Measurements from ENCODE around the gene PARD6A. TPM values are rescaled to one million over a fixed set of nuclear protein-coding genes. Genes with fewer than 3 reads are reported as not detected.
A peak's percentile ranks its signal among the peaks of the same experiment; 100 is the strongest.

PARD6A gene
- total RNA-seq, 1 experiment from 2014 or later: 1.6 TPM

DNA sequence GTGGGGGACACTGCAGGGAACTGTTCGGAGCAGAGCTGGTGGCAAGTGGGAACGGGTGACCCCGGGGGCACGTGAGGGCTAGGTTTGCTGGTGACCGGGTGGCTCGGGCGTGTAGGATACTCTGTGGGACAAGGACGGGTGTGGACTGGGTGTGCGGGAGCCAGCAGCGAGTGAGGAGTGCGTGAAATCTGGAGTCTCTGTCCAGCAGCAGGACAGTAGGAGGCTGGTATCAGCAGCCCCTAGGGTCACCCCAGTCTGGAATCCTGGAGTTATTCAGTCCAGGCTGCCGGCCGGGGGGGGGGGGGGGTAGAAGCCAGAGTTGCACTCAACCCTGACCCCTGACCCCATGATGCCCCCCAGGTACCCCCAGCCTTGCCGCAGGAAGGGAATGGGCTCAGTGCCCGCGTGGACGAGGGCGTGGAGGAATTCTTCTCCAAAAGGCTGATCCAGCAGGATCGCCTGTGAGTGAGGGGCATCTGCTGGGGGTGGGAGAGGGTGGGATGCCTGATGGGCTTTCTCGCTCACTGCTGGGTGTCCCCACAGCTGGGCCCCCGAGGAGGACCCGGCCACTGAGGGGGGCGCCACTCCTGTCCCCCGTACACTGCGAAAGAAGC is 6.9 kb upstream of the PARD6A start:
- DNase-seq (ENCODE audit: low read depth): no peak

DNA sequence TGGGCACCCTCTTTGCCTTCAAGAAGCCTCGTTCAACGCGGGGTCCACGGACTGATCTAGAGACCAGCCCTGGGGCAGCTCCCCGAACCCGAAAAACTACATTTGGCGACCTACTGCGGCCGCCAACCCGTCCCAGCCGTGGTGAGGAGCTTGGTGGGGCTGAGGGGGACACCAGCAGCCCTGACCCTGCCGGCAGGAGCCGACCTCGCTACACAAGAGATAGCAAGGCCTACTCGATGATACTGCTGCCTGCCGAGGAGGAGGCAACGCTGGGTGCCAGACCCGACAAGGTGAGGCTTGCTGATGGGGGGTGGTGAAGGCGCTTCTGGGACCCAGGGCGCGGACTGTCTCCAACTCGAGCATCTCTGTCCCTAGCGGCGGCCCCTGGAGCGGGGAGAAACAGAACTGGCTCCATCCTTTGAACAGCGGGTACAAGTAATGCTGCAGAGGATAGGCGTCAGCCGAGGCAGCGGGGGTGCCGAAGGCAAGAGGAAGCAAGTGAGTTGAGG is 6.3 kb upstream of the PARD6A start:
- DNase-seq (ENCODE audit: low read depth): no peak

DNA sequence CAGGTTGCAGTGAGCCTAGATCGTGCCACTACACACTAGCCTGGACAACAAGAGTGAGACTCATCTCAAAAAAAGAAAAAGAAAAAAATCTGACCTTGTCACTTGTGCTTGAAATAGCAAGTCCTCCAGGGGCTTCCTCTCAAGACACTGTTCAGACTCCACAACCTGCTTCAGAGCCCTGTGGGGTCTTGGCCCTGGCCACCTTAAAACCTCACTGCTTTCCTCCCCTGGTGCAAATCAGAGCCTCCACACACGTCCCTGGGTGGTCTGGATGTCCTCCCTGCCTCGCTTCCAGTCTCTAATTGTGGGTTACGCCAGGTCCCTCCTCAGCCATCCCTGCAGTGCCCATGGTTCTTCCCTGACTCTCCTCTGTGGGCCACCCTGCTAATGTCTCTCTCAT is 5.4 kb upstream of the PARD6A start:
- DNase-seq (ENCODE audit: low read depth): no peak

DNA sequence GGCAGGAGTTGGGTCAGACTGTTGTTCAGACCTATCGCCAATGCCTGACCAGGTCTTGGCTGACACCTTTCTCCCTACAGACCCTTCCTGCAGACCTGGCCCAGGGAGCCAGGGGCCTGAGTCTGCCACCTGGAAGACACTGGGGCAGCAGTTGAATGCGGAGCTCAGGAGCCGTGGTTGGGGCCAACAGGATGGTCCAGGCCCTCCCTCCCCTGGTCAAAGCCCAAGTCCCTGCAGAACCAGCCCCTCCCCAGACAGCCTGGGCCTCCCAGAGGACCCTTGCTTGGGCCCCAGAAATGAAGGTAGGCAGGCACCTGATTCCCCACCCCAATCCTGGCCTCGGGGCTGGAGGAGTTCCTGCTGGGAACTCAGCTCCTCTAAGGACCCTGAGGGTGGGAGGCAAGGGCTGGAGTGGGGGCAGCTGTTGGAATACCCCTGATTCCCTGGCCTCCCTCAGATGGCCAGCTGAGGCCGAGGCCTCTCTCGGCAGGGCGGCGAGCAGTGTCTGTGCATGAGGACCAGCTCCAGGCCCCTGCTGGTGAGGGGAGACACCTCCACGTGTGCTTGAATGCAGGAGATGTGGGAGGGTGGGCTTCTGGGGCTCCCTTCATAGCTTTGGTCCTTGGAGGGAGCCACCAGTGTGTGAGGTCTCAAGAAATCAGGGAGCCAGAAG is 4.3 kb upstream of the PARD6A start:
- DNase-seq (ENCODE audit: low read depth): no peak

DNA sequence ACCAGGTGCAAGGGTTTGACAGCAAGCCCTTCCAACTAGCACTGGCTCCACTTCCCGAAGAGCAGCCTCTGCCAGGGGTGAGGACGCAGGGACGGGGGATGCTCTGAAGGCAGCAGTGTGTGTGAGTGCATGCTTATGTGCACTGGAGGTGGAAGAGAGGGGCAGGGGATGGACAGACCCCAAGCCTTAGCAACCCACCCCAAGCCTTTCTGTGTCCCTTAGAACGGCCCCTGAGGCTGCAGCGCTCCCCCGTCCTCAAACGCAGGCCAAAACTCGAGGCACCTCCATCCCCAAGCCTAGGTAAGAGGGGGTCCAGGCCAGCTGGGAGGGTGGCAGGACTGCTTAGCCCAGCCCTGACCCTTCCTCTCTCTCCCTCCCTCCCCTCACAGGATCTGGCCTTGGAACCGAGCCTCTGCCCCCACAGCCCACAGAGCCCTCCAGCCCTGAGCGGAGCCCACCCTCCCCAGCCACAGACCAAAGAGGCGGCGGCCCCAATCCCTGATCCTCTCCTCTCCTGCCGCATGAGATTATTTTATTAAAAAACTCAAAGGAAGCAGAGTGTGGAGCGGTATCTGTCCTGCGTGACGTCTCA is 3.6 kb upstream of the PARD6A start:
- no peak for DNase-seq (ENCODE audit: low read depth)

DNA sequence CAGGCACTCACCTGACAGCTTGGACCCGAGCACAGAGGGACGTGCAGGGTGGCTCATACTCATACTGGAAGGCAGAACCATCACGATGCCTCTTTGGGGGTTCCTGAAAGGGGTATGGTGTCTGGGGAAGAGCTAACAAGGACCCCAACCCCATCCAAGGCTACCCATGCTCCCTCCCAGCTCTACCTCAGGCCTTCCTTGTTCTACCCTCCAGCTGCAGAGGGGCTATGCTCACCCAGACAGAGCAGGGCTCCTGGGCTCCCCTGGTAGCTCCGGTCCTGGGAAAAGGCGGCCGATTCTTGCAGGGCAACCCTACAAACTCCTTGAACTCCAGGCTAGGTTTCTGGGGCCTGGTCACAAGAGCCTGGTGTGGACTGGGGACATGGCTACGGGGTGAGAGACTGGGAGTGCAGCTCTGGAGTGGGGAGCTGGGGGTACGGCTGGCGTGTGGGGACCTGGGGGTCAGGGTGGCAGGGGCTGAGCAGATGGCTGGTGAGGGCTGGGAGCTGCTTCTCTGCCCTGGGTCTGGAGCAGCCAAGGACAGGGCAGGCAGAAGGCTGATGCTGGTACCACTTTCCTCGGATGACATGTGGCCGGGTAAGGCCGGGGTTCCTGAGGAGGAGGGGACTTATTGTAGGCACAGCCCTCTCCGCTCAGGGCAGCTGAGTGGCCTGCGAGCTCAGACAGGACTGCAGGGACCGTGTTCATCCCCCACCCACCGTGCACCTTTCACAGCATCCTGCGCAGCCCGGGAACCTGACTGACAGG is 2.8 kb upstream of the PARD6A start:
- no peak for DNase-seq (ENCODE audit: low read depth)

DNA sequence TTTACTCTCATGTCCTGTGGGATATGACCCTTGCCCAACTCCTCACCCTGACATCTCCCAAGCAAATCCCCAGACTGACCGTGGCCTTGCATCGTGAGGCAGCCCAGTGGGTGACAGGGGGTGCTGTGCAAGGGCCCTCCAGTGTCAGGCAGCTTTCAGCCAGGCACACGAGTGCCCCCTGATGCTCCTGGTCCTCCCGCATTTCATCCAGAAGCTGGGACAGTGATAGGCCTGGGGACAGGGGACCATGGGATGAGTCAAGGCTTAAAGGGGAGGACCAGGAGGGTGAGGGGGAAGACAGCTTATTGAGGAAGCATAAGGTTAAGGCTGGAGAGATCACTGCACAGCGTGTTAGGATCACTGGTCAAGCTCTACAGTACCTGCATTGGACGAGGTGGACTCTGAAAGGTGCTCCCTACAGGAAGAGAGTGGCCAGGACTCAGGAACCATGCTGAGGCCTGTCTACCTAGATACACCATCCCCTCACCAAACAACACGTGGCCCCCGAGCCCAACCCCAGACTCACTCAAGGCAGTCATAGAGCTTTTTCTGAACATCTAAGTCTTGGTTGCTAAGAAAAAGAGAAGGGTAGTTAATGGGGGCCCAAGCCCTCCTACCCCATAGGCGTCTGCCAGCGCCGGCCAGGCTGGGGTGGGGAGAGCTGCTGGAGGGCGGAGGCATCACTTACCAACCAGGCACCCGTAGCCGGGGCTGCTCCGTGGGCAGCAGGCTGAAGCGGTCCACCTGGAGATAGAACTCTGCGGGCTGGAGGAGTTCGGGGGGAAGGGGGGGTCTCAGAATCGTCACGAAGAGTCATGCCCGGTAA is 1.7 kb upstream of the PARD6A start:
- DNase-seq (ENCODE audit: low read depth): no peak

DNA sequence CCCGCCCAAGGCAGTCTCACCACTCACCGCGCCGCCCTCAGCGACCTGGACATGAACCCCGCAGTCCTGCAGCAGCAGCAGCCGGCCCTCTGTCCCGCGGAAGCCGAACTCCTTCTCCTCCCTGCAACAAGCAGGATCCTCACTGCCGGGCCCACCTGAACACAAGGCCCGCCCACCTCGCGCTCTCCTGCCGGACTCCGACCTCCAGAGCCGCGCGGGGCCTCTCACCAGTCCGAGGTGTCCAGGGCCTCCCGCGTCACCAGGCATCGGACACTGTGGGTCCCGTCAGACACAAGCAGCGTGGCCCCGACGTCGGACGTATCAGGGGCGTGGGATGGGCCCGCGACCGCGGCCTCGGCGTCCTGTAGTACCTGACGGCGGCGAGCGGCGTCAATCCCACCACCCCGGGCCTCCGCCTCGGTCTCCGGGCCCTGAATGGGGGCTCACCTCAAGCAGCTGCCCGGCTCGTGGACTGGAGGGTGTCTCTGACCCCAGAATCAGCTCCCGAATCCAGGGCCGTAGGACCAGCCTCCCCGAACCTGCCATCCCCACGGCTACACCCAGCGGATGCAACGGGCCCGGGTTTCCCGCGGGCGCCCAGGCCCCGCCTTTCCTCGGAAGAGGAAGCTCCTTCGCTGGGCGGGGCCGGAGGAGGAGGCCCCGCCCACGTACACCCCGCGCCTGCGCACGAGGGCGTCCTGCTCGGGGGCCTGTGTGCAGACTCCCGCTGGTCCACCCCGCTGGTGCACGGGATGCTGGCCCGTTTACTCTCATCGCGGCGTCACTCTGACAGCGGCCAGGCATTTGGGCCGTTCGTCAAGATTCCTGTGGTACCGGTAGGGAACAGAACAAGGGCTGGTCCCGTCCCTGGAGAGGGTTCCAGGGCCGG is 841 bp upstream of the PARD6A start, which contains the start of gene ACD:
Gene ACD, minus strand, starts transcription at position 586 of the 889 bp plus-strand sequence. Its CDS starts 40 bp downstream, at position 546.
- DNase-seq (ENCODE audit: low read depth): peak; percentile 87

DNA sequence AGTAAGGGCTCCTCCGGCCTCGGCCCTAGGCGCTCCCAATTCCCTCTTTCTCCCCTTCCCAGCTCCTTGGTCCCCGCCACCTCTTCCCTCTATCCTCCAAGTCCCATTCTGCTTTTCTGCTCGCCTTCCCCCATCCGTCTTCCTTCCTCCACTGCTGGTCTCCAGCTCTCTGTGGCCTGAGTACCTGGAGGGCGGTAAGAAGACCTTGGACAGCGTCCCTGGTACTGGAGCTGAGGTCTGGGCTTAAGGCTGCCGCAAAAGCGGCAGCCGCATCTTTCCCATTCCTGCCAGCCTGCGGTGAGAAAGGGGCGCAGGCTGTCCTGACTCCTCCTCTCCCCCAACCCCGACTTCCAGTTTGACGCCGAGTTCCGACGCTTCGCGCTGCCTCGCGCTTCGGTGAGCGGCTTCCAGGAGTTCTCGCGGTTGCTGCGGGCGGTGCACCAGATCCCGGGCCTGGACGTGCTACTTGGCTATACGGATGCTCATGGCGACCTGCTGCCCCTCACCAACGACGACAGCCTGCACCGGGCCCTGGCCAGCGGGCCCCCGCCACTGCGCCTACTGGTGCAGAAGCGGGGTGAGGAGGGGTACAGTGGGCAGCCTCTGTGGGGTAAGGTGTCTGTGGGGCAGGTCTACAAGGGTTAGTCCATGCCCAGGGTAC is 471 bp downstream of the PARD6A start:
- DNase-seq (ENCODE audit: low read depth): no peak

DNA sequence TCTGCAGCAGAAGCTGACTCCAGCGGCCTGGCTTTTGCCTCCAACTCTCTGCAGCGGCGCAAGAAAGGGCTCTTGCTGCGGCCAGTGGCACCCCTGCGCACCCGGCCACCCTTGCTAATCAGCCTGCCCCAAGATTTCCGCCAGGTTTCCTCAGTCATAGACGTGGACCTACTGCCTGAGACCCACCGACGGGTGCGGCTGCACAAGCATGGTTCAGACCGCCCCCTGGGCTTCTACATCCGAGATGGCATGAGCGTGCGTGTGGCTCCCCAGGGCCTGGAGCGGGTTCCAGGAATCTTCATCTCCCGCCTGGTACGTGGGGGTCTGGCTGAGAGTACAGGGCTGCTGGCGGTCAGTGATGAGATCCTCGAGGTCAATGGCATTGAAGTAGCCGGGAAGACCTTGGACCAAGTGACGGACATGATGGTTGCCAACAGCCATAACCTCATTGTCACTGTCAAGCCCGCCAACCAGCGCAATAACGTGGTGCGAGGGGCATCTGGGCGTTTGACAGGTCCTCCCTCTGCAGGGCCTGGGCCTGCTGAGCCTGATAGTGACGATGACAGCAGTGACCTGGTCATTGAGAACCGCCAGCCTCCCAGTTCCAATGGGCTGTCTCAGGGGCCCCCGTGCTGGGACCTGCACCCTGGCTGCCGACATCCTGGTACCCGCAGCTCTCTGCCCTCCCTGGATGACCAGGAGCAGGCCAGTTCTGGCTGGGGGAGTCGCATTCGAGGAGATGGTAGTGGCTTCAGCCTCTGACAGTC is 1.3 kb downstream of the PARD6A start:
- DNase-seq (ENCODE audit: low read depth): no peak

DNA sequence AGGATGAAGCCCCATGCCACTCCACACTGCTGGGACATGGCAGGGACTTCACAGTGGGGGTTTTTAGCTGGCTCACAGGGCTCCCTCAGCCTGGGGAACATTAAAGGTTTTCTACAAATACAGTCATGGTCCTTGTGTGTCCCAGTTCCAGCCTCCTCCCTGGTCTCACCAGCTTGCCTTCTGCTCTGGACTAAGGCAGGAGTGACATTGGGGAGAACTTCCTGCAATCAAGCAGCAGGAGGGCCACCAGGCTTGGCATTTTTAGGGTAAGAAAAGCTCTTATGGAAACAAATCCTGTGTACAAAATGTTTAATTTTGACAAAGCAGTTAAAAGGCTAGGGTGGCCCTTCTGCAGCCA is 1.9 kb downstream of the PARD6A start:
- no peak for DNase-seq (ENCODE audit: low read depth)

DNA sequence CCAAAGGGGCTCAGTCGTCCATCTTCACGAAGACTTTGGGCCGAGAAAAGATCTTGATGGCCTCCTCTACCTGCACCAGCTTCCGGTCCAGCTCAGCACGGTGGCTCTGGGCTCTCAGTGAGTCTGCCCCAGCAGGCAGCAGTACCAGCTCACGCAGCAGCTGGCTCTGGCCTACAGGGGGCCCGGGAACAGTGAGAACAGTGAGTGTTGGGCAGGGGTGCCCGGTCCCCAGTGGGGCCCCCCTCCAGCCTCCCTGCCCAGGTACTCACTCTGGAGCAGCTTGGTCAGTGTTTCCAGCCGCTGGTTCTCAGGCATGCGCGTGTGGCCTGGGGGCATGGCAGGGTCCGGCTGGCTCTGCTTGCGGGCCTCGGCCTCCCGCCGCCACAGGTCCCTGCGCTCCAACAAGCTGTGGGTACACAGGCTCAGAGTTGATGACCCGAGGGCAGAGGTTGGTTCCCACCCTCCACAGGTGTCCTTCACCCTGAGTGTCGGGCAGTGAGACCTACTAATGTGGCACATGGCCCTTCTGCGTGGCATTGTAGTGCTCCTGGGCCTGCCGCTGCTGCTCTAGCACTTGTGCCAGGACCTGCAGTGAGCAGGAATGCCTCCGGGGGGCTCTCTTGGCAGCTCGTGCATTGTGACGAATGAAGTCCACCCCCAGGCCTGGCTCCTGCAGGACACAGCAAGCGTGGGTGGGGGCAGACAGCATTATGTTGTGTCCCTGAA is 2.6 kb downstream of the PARD6A start:
- DNase-seq (ENCODE audit: low read depth): no peak

DNA sequence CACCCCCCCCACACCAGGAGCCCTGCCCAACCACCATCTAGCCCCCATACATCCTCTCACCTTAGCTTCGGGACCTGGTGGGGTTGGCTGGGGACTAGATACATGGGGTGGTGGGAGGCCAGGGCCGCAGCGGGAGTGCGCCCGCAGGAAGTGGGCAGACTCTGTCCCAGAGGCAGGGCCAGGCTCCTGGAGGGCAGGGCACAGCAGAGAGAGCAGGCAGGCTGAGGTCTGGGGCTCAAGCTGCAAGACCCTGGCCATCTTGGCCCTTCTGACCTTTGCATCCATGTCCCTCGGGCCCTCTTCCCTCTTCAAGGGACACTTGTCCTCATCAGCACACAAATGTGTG is 3.1 kb downstream of the PARD6A start:
- no peak for DNase-seq (ENCODE audit: low read depth)

DNA sequence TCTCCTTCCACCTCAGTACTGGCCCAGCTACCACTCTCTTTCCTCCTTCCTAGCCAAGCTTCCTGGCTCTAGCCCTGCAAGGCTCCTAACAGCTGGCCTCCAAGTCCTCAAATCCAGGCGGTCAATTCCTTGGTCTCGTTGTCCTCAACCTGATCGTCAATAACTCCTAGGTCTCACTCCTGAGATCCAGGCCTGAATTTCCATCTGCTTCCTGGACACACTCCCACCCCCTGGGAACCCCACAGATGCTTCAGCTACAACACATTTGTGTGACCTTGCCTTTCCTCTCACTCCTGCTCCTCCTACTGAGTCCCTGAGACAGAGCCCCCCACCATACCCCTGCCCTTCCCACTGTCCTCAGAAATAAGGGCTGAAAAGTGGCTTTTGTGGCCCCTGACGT is 3.5 kb downstream of the PARD6A start:
- DNase-seq (ENCODE audit: low read depth): no peak

DNA sequence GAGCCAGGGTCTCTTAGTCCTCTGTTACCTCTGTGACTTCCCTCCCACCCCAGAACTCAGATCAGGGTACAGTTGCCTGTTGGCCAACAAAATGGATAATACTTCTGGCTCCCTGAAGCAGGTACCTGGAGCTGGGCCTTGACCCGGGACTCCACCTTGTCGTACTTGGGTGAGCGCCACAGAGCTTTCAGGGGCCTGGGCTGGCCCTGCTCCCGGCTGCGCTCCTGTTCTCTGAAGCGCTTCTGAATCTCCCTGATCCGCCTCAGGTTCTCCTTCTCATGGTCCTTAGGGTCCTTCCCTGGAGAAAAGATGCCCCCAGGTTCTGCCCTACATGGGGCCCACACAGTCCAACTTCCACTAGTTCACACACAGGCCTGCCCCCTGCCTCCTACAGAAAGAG is 4.1 kb downstream of the PARD6A start:
- no peak for DNase-seq (ENCODE audit: low read depth)

DNA sequence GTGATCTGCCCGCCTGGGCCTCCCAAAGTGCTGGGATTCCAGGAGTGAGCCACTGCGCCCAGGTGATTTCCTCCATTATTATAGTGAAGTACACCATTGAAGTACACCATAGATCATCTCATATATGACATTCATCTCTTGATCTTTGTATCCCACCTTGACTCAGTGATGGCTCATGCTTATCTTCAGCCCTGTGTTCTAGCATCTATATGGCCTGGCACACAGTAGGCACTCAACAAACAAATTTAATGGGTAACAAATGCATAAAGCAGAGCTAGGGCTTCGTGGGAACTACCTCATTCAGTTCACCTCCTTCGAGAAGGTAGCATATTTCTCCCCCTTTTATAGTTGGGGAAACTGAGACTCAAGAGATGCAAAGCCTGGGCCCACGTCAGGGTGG is 4.8 kb downstream of the PARD6A start:
- DNase-seq (ENCODE audit: low read depth): no peak

DNA sequence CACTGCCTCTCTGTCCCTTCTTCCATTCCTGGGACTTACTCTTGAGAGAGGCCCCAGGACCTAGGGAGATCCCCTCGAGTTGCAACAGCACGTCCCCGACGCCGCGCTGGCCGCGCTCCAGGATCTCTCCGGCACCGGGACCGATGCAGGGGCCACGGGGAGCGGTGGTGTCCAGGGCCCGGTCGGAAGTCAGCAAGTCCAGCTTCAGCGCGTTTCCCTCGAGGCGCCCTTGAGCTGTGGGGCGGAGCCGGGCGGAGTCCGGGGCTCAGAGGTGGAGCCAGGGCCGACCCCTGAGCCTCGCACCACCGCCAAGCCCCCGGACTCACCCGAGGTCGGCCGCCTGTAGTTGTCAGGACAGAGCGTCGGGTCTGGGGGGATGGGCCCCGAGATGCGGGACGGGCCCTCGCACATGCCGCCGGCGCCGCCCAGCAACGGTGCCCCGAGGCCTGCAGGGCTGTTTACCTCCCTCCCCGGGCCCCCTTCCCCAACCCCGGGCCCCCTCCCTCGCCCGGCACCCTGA is 5.3 kb downstream of the PARD6A start:
- peak; percentile 38 for DNase-seq (ENCODE audit: low read depth)
